ENCODE data around the gene SSH3.

DNA sequence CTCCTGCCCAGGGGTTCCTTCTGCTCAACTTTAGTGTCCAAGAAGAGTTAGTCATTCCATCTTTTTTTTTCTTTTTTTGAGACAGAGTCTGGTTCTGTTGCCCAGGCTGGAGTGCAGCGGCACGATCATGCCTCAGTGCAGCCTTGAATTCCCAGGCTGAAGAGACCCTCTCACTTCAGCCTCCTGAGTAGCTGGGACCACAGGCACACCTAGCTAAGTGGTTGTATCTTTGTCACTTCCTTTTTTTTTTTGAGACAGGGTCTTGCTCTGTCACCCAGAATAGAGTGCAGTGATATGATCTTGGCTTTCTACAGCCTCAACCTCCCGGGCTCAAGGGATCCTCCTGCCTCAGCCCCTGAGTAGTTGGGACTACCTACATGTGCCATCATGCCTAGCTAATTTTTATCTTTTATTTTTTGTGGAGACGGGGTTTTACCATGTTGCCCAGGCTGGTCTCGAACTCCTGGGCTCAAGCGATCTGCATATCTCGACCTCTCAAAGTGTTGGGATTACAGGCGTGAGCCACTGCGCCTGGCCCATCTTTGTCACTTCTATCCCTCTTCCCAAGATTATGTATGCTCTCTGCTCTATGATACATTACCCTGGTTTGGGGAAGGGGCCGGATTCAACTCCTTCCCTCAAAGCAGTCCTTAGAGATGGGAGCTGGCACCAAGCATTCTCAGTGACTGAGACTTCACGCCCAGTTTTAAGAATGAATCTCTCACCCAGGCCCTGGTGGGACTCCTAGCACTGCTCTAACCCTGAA lies 10.0 kb downstream of the SSH3 start:
- TF ChIP-seq, protein P1, sequence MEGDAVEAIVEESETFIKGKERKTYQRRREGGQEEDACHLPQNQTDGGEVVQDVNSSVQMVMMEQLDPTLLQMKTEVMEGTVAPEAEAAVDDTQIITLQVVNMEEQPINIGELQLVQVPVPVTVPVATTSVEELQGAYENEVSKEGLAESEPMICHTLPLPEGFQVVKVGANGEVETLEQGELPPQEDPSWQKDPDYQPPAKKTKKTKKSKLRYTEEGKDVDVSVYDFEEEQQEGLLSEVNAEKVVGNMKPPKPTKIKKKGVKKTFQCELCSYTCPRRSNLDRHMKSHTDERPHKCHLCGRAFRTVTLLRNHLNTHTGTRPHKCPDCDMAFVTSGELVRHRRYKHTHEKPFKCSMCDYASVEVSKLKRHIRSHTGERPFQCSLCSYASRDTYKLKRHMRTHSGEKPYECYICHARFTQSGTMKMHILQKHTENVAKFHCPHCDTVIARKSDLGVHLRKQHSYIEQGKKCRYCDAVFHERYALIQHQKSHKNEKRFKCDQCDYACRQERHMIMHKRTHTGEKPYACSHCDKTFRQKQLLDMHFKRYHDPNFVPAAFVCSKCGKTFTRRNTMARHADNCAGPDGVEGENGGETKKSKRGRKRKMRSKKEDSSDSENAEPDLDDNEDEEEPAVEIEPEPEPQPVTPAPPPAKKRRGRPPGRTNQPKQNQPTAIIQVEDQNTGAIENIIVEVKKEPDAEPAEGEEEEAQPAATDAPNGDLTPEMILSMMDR (IDR thresholded peaks at IDR 0.05): no peak
- TF ChIP-seq POLR2A (IDR thresholded peaks at IDR 0.05): no peak
